Naive thymus-derived CD8-positive, alpha-beta T cell (primary cell): ENCODE data around the gene LARGE1. TPM values are rescaled to one million over a fixed set of nuclear protein-coding genes. Genes with fewer than 3 reads are reported as not detected.

Experiments
- ATAC-seq, 2 donors: fragments of 150-1000 bp; cut with Tn5 transposase in 1 of 2; sonication (Bioruptor Pico), chemical (Tn5 transposase) in 1 of 2; 1 replicate in 1 of 2; 2 replicates in 1 of 2; pipeline ENCODE4 v1.10.0; 2021; ENCODE audit warnings: mild to moderate bottlenecking in 2 of 2, moderate library complexity in 2 of 2
- POLR2A ChIA-PET: fragments of 350-600 bp; sonication (Branson Sonifier 250); formaldehyde crosslinking; loops from one replicate; lab custom pipeline; 2021; ENCODE audit warnings: antibody characterized with exemption; lab: Charles Lee
- DNase-seq, 10 donors: peaks; one replicate each; pipeline versions ENCODE4 v3.0.0 to v3.0.0-alpha.2; 2020 to 2022
- H3K27ac Mint-ChIP-seq, 10 donors: one replicate each; pipeline ENCODE4 v1.8.0; 2020 to 2022; ENCODE audit warnings: mild to moderate bottlenecking in 10 of 10, mixed read lengths in 10 of 10, moderate library complexity in 4 of 10, inconsistent platforms in 1 of 10
- H3K27me3 Mint-ChIP-seq, 5 donors: one replicate each; pipeline ENCODE4 v1.8.0; 2021 to 2022; ENCODE audit warnings: mixed read lengths in 5 of 5
- H3K36me3 Mint-ChIP-seq, 3 donors: one replicate each; pipeline ENCODE4 v1.8.0; 2020 to 2022; ENCODE audit warnings: mixed read lengths in 3 of 3, mild to moderate bottlenecking in 2 of 3, inconsistent platforms in 1 of 3
- H3K4me1 Mint-ChIP-seq, 4 donors: one replicate each; pipeline ENCODE4 v1.8.0; 2021 to 2022; ENCODE audit warnings: mixed read lengths in 4 of 4
- H3K4me3 Mint-ChIP-seq, 10 donors: one replicate each; pipeline ENCODE4 v1.8.0; 2020 to 2022; ENCODE audit warnings: mild to moderate bottlenecking in 10 of 10, mixed read lengths in 10 of 10, moderate library complexity in 6 of 10, inconsistent platforms in 1 of 10
- H3K9me3 Mint-ChIP-seq, 9 donors: one replicate each; pipeline ENCODE4 v1.8.0; 2020 to 2022; ENCODE audit warnings: mixed read lengths in 9 of 9, mild to moderate bottlenecking in 3 of 9, inconsistent platforms in 1 of 9, moderate library complexity in 1 of 9
- microRNA-seq: library from miRNA; unstranded; fragments of <30 nt; microRNA quantifications from one replicate; pipeline ENCODE4 v1.2.0, GENCODE V29; 2022; ENCODE audit warnings: borderline microRNAs expressed
- polyA plus RNA-seq, 3 donors: library from polyadenylated mRNA; unstranded; fragments of 300-500 nt; fragmentation: Illumina TruSeq; gene quantifications; one replicate each; pipeline ENCODE4 v1.2.3, GENCODE V29; 2021
- total RNA-seq, 8 experiments: library from RNA in 2 of 8; stranded (reverse) in 2 of 8; gene quantifications; one replicate each; pipeline ENCODE4 v1.2.3 and lab custom pipeline; 2021 to 2026

The LARGE1 gene
- total and polyA plus RNA-seq, 5 experiments from 2014 or later = 0.07 to 3.0 (median 2.6) TPM; not detected in 2

GRCh38 chr22:33260498-33260897 is 659.8 kb downstream of the LARGE1 start:
- DNase-seq (no peak), ATAC-seq (no peak)
- POLR2A ChIA-PET = no interaction called here
- Mint-ChIP-seq H3K4me1 (peaks cover 0 to 4% (median 0%) of the 10 kb centered on the region in 4 donors), H3K27ac (peak overlapping the region in 1 of 10 donors; percentile 50), H3K9me3 (peaks cover 0 to 5% (median 0%) of the 10 kb centered on the region in 9 donors), H3K4me3 (no peak overlapping the region), H3K27me3 (peaks cover 0 to 23% (median 18%) of the 10 kb centered on the region in 5 donors), H3K36me3 (peaks cover 0 to 4% (median 0%) of the 10 kb centered on the region in 3 donors)

- H3K4me1 Mint-ChIP-seq = peaks cover 0 to 4% (median 0%) of the 10 kb centered on the region in 4 donors
- H3K9me3 Mint-ChIP-seq = peaks cover 0 to 5% (median 0%) of the 10 kb centered on the region in 9 donors
- H3K36me3 Mint-ChIP-seq = peaks cover 0 to 4% (median 0%) of the 10 kb centered on the region in 3 donors
- no peak overlapping the region for H3K27ac Mint-ChIP-seq
- DNase-seq = no peak
- no peak for ATAC-seq
- H3K27me3 Mint-ChIP-seq = peaks cover 0 to 42% (median 24%) of the 10 kb centered on the region in 5 donors
- POLR2A ChIA-PET = no interaction called here
- no peak overlapping the region for H3K4me3 Mint-ChIP-seq
Observed at GRCh38 chr22:33255791-33256190, 664.5 kb downstream of the LARGE1 start.

- ATAC-seq = no peak
- H3K36me3 Mint-ChIP-seq = no peaks in the 10 kb centered on the region
- no peak overlapping the region for H3K27ac Mint-ChIP-seq
- no peaks in the 10 kb centered on the region for H3K4me1 Mint-ChIP-seq
- POLR2A ChIA-PET = no interaction called here
- H3K9me3 Mint-ChIP-seq = peaks cover 0 to 7% (median 2%) of the 10 kb centered on the region in 9 donors
- DNase-seq = no peak
- peaks cover 0 to 25% (median 3%) of the 10 kb centered on the region in 5 donors for H3K27me3 Mint-ChIP-seq
- H3K4me3 Mint-ChIP-seq = no peak overlapping the region
Observed at GRCh38 chr22:33248948-33249347, 671.3 kb downstream of the LARGE1 start.

- no peak overlapping the region for H3K27ac Mint-ChIP-seq
- ATAC-seq (no peak), DNase-seq (no peak)
- POLR2A ChIA-PET = no interaction called here
- H3K36me3 Mint-ChIP-seq = no peaks in the 10 kb centered on the region
- H3K27me3 Mint-ChIP-seq = peaks cover 2 to 20% (median 3%) of the 10 kb centered on the region in 5 donors
- H3K4me1 Mint-ChIP-seq = no peaks in the 10 kb centered on the region
- H3K4me3 Mint-ChIP-seq = no peak overlapping the region
- H3K9me3 Mint-ChIP-seq = peaks cover 0 to 9% (median 2%) of the 10 kb centered on the region in 9 donors
Observed at GRCh38 chr22:33247758-33248157, 672.5 kb downstream of the LARGE1 start.

GRCh38 chr22:33242078-33242477 is 678.2 kb downstream of the LARGE1 start:
- no peak for ATAC-seq
- no peak overlapping the region for H3K27ac Mint-ChIP-seq
- H3K27me3 Mint-ChIP-seq = peaks cover 0 to 11% (median 0%) of the 10 kb centered on the region in 5 donors
- no peak for DNase-seq
- peaks cover 0 to 2% (median 0%) of the 10 kb centered on the region in 4 donors for H3K4me1 Mint-ChIP-seq
- H3K9me3 Mint-ChIP-seq = peaks cover 0 to 14% (median 6%) of the 10 kb centered on the region in 9 donors
- POLR2A ChIA-PET = no interaction called here
- H3K36me3 Mint-ChIP-seq = no peaks in the 10 kb centered on the region
- no peak overlapping the region for H3K4me3 Mint-ChIP-seq

- no peak for DNase-seq
- no peaks in the 10 kb centered on the region for H3K36me3 Mint-ChIP-seq
- POLR2A ChIA-PET = no interaction called here
- H3K9me3 Mint-ChIP-seq = peaks cover 0 to 14% (median 6%) of the 10 kb centered on the region in 9 donors
- H3K4me3 Mint-ChIP-seq = no peak overlapping the region
- peaks cover 0 to 12% (median 0%) of the 10 kb centered on the region in 5 donors for H3K27me3 Mint-ChIP-seq
- no peak overlapping the region for H3K27ac Mint-ChIP-seq
- H3K4me1 Mint-ChIP-seq = peaks cover 0 to 5% (median 0%) of the 10 kb centered on the region in 4 donors
- no peak for ATAC-seq
Observed at GRCh38 chr22:33240888-33241475, 679.3 kb downstream of the LARGE1 start.

- peaks cover 0 to 3% (median 0%) of the 10 kb centered on the region in 4 donors for H3K4me1 Mint-ChIP-seq
- no peak for ATAC-seq
- peak overlapping the region in 1 of 10 donors; percentile 46 for H3K4me3 Mint-ChIP-seq
- peaks cover 0 to 38% (median 0%) of the 10 kb centered on the region in 3 donors for H3K36me3 Mint-ChIP-seq
- no peak overlapping the region for H3K27ac Mint-ChIP-seq
- H3K27me3 Mint-ChIP-seq = peaks cover 0 to 10% (median 3%) of the 10 kb centered on the region in 5 donors
- H3K9me3 Mint-ChIP-seq = peaks cover 9 to 46% (median 35%) of the 10 kb centered on the region in 9 donors
- no peak for DNase-seq
- POLR2A ChIA-PET = no interaction called here
Observed at GRCh38 chr22:33232071-33232470, 688.2 kb downstream of the LARGE1 start.

- ATAC-seq (no peak), DNase-seq (no peak)
- Mint-ChIP-seq H3K27ac (no peak overlapping the region), H3K27me3 (peaks cover 0 to 16% (median 4%) of the 10 kb centered on the region in 5 donors), H3K4me1 (no peaks in the 10 kb centered on the region), H3K36me3 (peaks cover 0 to 34% (median 0%) of the 10 kb centered on the region in 3 donors), H3K4me3 (no peak overlapping the region), H3K9me3 (peaks cover 17 to 47% (median 32%) of the 10 kb centered on the region in 9 donors)
- POLR2A ChIA-PET = no interaction called here
Observed at GRCh38 chr22:33227791-33228190, 692.5 kb downstream of the LARGE1 start.

- H3K4me3 Mint-ChIP-seq = no peak overlapping the region
- no peaks in the 10 kb centered on the region for H3K4me1 Mint-ChIP-seq
- ATAC-seq = no peak
- peaks cover 0 to 40% (median 9%) of the 10 kb centered on the region in 5 donors for H3K27me3 Mint-ChIP-seq
- no peak overlapping the region for H3K27ac Mint-ChIP-seq
- peaks cover 0 to 19% (median 0%) of the 10 kb centered on the region in 3 donors for H3K36me3 Mint-ChIP-seq
- DNase-seq = no peak
- POLR2A ChIA-PET = no interaction called here
- peaks cover 9 to 27% (median 18%) of the 10 kb centered on the region in 9 donors for H3K9me3 Mint-ChIP-seq
Observed at GRCh38 chr22:33224841-33225240, 695.4 kb downstream of the LARGE1 start.

Small RNAs within 50 kb of the gene (microRNA-seq; reads per million reads assigned to microRNA genes)
- not detected for gene MIR4764
